ENCODE results near the gene APOO. TPM values are rescaled to one million over a fixed set of nuclear protein-coding genes. Genes with fewer than 3 reads are reported as not detected.

Gene APOO
- total RNA-seq, 4 donors from 2014 or later, result 12.1 to 20.6 (median 17.8) TPM

DNA sequence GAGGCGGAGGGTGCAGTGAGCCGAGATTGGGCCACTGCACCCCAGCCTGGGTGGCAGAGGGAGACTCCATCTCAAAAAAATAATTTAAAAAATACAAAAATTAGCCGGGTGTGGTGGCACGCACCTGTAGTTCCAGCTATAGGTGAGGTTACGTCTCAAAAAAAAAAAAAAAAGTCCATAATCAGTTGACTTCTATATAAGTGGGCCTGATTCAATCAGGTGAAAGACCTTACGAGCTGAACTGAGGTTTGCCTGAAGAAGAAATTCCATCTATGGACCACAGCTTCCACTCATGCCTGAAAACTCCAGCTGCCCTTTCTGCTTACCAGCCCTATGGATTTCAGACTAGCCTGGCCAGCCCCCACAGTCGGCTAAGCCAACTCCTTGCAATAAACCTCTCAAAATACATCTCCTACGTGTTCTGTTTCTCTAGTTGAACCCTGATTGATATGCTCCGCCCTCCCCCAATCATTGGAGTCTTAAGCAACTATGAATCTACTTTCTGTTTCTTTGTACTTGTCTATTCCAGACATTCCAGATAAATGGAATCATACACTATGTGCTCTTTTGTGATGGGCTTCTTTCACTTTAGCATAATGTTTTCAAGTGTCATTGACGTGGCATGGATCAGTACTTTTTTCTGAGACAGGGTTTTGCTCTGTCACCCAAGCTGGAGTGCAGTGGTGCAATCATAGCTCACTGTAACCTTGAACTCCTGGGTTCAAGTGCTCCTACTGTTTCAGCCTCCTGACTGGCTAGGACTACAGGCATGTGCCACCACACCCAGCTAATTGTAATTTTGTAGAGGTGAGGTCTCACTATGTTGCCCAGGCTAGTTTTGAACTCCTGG lies 88.1 kb downstream of the APOO start:
- TF ChIP-seq POLR2A (IDR thresholded peaks at IDR 0.05) (no peak), CTCF (IDR thresholded peaks at IDR 0.05) (no peak)
- DNase-seq, result no peak
- Histone ChIP-seq H3K27ac (no peak overlapping the region), H3K4me3 (no peak overlapping the region), H3K36me3 (no peaks in the 10 kb centered on the region), H3K27me3 (no peaks in the 10 kb centered on the region), H3K9me3 (no peaks in the 10 kb centered on the region), H3K4me1 (no peaks in the 10 kb centered on the region)

DNA sequence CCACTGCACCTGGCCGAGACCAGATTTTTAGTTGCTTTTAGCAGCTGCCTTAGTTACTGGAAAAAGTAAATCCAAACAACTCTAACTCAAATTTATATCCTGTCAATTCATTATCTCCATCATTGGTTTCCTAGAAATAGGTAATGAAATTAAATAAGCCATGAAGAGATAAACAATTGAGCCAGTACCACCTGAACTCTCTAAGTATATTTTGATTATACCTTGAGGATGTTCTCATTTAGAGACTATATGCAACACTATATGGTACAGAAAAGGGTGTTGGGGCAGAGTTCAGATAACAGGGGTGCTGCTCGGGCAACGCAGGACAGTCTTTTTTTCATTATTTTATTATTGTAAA lies 89.8 kb downstream of the APOO start:
- no peaks in the 10 kb centered on the region for H3K4me1 ChIP-seq
- peak overlapping the region in 1 of 4 donors; percentile 27 for H3K27ac ChIP-seq
- no peak for DNase-seq
- H3K9me3 ChIP-seq, result no peaks in the 10 kb centered on the region
- H3K36me3 ChIP-seq, result no peaks in the 10 kb centered on the region
- no peak for TF ChIP-seq CTCF (IDR thresholded peaks at IDR 0.05)
- no peak for TF ChIP-seq POLR2A (IDR thresholded peaks at IDR 0.05)
- H3K27me3 ChIP-seq, result no peaks in the 10 kb centered on the region
- H3K4me3 ChIP-seq, result no peak overlapping the region

GRCh38 chrX:23816179-23816578 lies 91.6 kb downstream of the APOO start:
- no peak overlapping the region for H3K27ac ChIP-seq
- no peak for DNase-seq
- TF ChIP-seq CTCF (IDR thresholded peaks at IDR 0.05) (no peak), POLR2A (IDR thresholded peaks at IDR 0.05) (no peak)
- H3K4me1 ChIP-seq, result no peaks in the 10 kb centered on the region
- H3K4me3 ChIP-seq, result no peak overlapping the region
- no peaks in the 10 kb centered on the region for H3K27me3 ChIP-seq
- no peaks in the 10 kb centered on the region for H3K9me3 ChIP-seq
- no peaks in the 10 kb centered on the region for H3K36me3 ChIP-seq

DNA sequence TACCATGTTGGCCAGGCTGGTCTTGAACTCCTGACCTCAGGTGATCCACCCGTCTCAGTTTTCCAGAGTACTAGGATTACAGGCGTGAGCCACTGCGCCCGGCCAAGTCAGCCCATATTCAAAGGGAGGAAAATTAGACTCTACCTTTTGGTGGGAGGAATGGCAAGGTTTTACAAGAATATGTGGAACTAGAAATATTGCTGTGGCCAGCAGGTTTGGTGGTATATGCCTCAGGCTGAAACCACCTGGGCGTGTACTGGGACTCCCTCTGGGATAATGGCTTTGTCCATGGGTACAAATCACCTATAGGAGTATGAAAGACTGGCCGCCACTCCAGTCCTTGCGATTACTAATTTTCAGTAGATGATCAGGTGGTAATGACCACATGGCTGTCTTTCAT lies 92.4 kb downstream of the APOO start:
- H3K4me1 ChIP-seq, result no peaks in the 10 kb centered on the region
- H3K4me3 ChIP-seq, result no peak overlapping the region
- no peak overlapping the region for H3K27ac ChIP-seq
- DNase-seq, result no peak
- no peaks in the 10 kb centered on the region for H3K36me3 ChIP-seq
- H3K9me3 ChIP-seq, result no peaks in the 10 kb centered on the region
- no peaks in the 10 kb centered on the region for H3K27me3 ChIP-seq
- TF ChIP-seq CTCF (IDR thresholded peaks at IDR 0.05), result no peak

DNA sequence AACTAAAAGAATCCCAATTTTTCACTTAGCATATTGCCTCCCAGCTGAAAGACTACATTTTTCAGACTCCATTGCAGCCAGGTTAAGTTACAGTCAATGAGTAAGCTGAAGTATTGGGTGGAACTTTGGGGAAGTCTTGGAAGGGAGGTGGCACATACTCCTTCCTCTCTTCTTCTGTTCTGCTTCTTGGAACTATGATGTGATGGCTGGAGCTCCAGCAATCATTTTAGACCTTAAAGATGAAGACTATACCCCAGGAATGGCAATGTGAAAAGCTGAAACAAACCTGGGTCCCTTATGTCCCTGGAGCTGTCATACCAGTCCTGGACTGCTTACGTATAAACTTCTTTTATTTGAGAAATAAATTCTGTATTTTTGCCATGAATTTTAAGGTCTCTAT lies 93.9 kb downstream of the APOO start:
- TF ChIP-seq CTCF (IDR thresholded peaks at IDR 0.05) (no peak), POLR2A (IDR thresholded peaks at IDR 0.05) (no peak)
- no peaks in the 10 kb centered on the region for H3K4me1 ChIP-seq

More for the DNA sequence above, 93.9 kb downstream of the APOO start:
- no peaks in the 10 kb centered on the region for H3K27me3 ChIP-seq
- no peak for DNase-seq
- no peak overlapping the region for H3K4me3 ChIP-seq
- no peaks in the 10 kb centered on the region for H3K36me3 ChIP-seq
- H3K9me3 ChIP-seq, result no peaks in the 10 kb centered on the region
- H3K27ac ChIP-seq, result no peak overlapping the region
